Measurements from ENCODE around the gene FAM193B. TPM values are rescaled to one million over a fixed set of nuclear protein-coding genes. Genes with fewer than 3 reads are reported as not detected.

FAM193B gene
- total and polyA plus RNA-seq, 9 of the 15 experiments (the other 6 are each of a cell fraction or from before 2014, with no cell fraction given), result 4.4 to 76.4 (median 37.3) TPM

- no peak for TF ChIP-seq ZNF280B (CRISPR knock-in tag; IDR thresholded peaks at IDR 0.05)
- no peak for TF ChIP-seq NFE2 (IDR thresholded peaks at IDR 0.05; ENCODE audit: low read depth)
- peak; percentile 53 for TF ChIP-seq CREB1 (IDR thresholded peaks at IDR 0.05)
- peak; percentile 78 for TF ChIP-seq CREB1 (CRISPR knock-in tag; IDR thresholded peaks at IDR 0.05)
- TF ChIP-seq ZBTB8A (IDR thresholded peaks at IDR 0.05; ENCODE audit: partially characterized antibody), result no peak
- TF ChIP-seq ZC3H4 (CRISPR knock-in tag; IDR thresholded peaks at IDR 0.05; ENCODE audit: borderline replicate concordance), result 0 out of 2 replicates have a peak, but pooled peaks have one; percentile 25
- TF ChIP-seq CSDE1 (IDR thresholded peaks at IDR 0.05), result no peak
- TF ChIP-seq FOXA3 (CRISPR knock-in tag; conservative IDR thresholded peaks at IDR 0.05 in 1 of 2, IDR thresholded peaks at IDR 0.05 in 1 of 2), result no peak
- TF ChIP-seq POLR3G (IDR thresholded peaks at IDR 0.05; ENCODE audit: extremely low read depth, insufficient read length, insufficient replicate concordance), result no peak
- peak; percentile 86 for TF ChIP-seq CTBP1 (IDR thresholded peaks at IDR 0.05; ENCODE audit: borderline replicate concordance)
- no peak for TF ChIP-seq TOE1 (IDR thresholded peaks at IDR 0.05; ENCODE audit: borderline replicate concordance)
- no peak for TF ChIP-seq TOE1 (CRISPR knock-in tag; IDR thresholded peaks at IDR 0.05; ENCODE audit: borderline replicate concordance, low read depth)
- no peak for TF ChIP-seq WHSC1 (IDR thresholded peaks at IDR 0.05; ENCODE audit: low read length)
- no peak for TF ChIP-seq ETS2 (tag; IDR thresholded peaks at IDR 0.05; ENCODE audit: borderline replicate concordance, poor library complexity, severe bottlenecking)
- no peak for TF ChIP-seq ZNF696 (CRISPR knock-in tag; conservative IDR thresholded peaks at IDR 0.05)
- no peak for TF ChIP-seq ZNF699 (CRISPR knock-in tag; IDR thresholded peaks at IDR 0.05; ENCODE audit: insufficient replicate concordance)
- TF ChIP-seq NRF1 (conservative IDR thresholded peaks at IDR 0.05 in 1 of 2, IDR thresholded peaks at IDR 0.05 in 1 of 2), result peak; percentile 36 to 53; a peak in 2 of 4 replicates
- peak; percentile 72; the same call in 1 of the 2 replicates for TF ChIP-seq SP1 (CRISPR knock-in tag; IDR thresholded peaks at IDR 0.05)
- no peak for TF ChIP-seq IRF9 (tag; IDR thresholded peaks at IDR 0.05)
- no peak for TF ChIP-seq HMG20B (CRISPR knock-in tag; IDR thresholded peaks at IDR 0.05)
- no peak for TF ChIP-seq ZKSCAN8 (CRISPR knock-in tag; IDR thresholded peaks at IDR 0.05)
- no peak for TF ChIP-seq SMAD2 (IDR thresholded peaks at IDR 0.05; ENCODE audit: low read depth, low read length)
- no peak for TF ChIP-seq SRSF3 (IDR thresholded peaks at IDR 0.05; ENCODE audit: insufficient read depth, low read length)
- peak; percentile 60 for TF ChIP-seq L3MBTL2 (IDR thresholded peaks at IDR 0.05)
- TF ChIP-seq RBBP5 (IDR thresholded peaks at IDR 0.05; ENCODE audit: borderline replicate concordance, insufficient read depth, low read length, poor library complexity, severe bottlenecking), result no peak
- TF ChIP-seq GATAD2A (IDR thresholded peaks at IDR 0.05), result peak; percentile 26; the same call in 1 of the 2 replicates
- no peak for TF ChIP-seq STAT5B (CRISPR knock-in tag; IDR thresholded peaks at IDR 0.05)
- peak; percentile 13 for TF ChIP-seq PCBP1 (IDR thresholded peaks at IDR 0.05; ENCODE audit: low read depth, low read length, poor library complexity, severe bottlenecking)
- TF ChIP-seq FIP1L1 (IDR thresholded peaks at IDR 0.05; ENCODE audit: low read depth, low read length, poor library complexity, severe bottlenecking), result peak; percentile 98
- TF ChIP-seq OTX1 (CRISPR knock-in tag; IDR thresholded peaks at IDR 0.05), result no peak
Measured at GRCh38 chr5:177491429-177491945, 62.9 kb downstream of the FAM193B start (continued).

Measured in K562 (cell line).